Coronary artery (tissue), 2 donors: Measurements from ENCODE around the gene GPR119.
"Not testable (repeated sequence)": the region's sequence is repeated elsewhere in the genome, so short reads cannot be mapped to it uniquely, and the experiment has no call there.

Experiments
- DNase-seq: peaks from one replicate; pipeline ENCODE4 v3.0.0-alpha.2; 2017; ENCODE audit warnings: low spot score
- H3K27ac ChIP-seq, 2 donors: fragments of 200-600 bp; sonication (generic); one replicate each; pipeline ENCODE4 v1.5.1; 2016 to 2019
- H3K4me3 ChIP-seq: fragments of 200-600 bp; sonication (generic); 2 replicates; pipeline ENCODE4 v1.5.1; 2016; ENCODE audit warnings: mild to moderate bottlenecking, moderate library complexity
- TF ChIP-seq, protein P1 (sequence below): fragments of 200-600 bp; sonication (generic); IDR thresholded peaks from one replicate; pipeline ENCODE4 v1.5.1; 2019; ENCODE audit warnings: antibody characterized with exemption

Gene GPR119

DNA sequence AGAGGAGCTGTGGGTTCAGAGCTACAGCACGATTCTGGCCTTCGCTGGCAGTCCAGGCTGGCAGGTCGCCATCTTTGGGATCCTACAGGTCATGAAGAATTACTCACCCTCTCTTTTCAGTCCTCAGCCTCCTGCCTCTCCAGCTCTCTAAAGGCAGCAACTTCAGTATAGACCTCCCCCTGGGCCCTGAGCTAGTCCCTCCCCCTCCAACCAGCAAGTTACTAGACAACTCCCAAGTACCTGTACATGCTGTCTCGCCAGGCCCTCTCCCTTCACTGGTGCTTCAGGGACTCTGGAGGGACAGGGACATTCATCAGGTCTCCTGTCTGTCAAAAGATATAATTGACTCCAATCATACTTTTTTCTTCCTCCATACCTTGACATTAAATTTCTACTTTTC lies at the start of gene GPR119:
GPR119 (minus strand) TSS at position 155 of the 400 bp plus-strand sequence. CDS start 227 bp downstream, outside the sequence.
- no peak within 1 kb of the TSS for H3K27ac ChIP-seq
- TF ChIP-seq, protein P1, sequence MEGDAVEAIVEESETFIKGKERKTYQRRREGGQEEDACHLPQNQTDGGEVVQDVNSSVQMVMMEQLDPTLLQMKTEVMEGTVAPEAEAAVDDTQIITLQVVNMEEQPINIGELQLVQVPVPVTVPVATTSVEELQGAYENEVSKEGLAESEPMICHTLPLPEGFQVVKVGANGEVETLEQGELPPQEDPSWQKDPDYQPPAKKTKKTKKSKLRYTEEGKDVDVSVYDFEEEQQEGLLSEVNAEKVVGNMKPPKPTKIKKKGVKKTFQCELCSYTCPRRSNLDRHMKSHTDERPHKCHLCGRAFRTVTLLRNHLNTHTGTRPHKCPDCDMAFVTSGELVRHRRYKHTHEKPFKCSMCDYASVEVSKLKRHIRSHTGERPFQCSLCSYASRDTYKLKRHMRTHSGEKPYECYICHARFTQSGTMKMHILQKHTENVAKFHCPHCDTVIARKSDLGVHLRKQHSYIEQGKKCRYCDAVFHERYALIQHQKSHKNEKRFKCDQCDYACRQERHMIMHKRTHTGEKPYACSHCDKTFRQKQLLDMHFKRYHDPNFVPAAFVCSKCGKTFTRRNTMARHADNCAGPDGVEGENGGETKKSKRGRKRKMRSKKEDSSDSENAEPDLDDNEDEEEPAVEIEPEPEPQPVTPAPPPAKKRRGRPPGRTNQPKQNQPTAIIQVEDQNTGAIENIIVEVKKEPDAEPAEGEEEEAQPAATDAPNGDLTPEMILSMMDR: no peak
- no peak within 1 kb of the TSS for H3K4me3 ChIP-seq
- no peak for DNase-seq

- not testable (repeated sequence) for DNase-seq, H3K4me3 ChIP-seq
Observed at GRCh38 chrX:130429236-130429635, 43.8 kb upstream of the GPR119 start.

DNA sequence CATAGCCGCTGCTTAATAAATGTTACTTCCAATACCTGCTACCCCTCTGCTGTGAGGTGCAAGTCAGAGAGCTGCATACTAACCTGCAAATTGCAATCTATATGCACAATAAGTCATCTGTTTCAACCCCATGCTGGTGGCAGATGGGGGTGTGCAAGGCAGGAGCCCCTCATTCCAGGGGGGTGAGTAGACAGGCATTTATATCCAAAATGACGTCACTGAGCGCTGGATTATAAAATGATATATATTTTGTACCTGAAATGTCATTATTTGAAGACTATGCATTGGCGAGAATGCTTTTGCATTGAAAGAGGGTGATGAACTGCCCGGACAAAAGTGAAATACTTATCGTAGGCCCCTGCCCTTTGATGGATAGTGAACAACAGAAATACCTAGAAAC lies 41.1 kb upstream of the GPR119 start:
- Histone ChIP-seq H3K4me3 (no peak overlapping the region), H3K27ac (no peak overlapping the region)
- TF ChIP-seq, protein P1: no peak
- no peak for DNase-seq

More at GRCh38 chrX:130429236-130429635, 43.8 kb upstream of the GPR119 start:
- H3K27ac ChIP-seq: not testable (repeated sequence)

DNA sequence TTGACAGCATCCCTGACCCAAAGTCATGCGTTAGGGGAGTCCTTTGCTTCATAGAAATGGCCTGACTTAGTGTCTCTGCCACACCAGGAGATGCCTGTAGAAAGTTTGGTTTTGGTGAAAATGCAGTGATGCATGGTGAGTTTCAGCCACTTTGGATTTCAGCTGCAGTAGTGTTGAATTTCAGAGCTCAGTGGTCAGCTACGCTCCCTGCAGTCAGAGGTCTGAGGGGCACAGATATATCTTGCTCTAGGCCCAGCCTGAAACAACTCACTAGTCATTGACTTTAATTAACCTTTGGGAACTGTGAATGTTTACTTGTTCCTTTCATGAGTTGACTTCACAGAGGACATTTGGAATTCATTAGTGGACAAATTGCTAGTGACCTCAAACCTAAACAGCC lies 33.8 kb upstream of the GPR119 start:
- TF ChIP-seq, protein P1: no peak
- Histone ChIP-seq H3K4me3 (no peak overlapping the region), H3K27ac (no peak overlapping the region)
- DNase-seq: no peak

GRCh38 chrX:130418740-130419139 lies 33.3 kb upstream of the GPR119 start:
- Histone ChIP-seq H3K27ac (no peak overlapping the region), H3K4me3 (no peak overlapping the region)
- TF ChIP-seq, protein P1: no peak
- DNase-seq: no peak

DNA sequence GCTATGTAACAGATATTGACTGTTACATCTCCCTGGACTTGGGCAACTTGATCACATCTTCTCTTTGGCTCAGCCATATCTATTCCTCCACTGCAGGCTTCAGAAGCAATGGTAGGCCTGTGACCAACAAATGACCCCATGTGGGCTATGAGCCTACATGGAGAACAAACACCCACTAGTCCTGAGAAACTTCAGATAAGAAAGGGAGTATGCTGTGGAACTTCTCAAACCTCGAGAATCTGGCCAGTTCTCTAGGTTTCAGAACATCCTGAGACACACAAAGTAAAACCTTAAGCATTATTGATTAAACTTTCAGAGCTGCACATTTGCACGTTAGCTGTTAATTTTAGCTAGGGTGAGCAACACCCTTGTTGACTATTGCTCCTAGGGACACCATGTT lies 32.6 kb upstream of the GPR119 start:
- TF ChIP-seq, protein P1: no peak
- Histone ChIP-seq H3K4me3 (no peak overlapping the region), H3K27ac (no peak overlapping the region)
- DNase-seq: no peak

- no peak for DNase-seq
- H3K27ac ChIP-seq: no peak overlapping the region
- no peak overlapping the region for H3K4me3 ChIP-seq
- TF ChIP-seq, protein P1: no peak
Observed at GRCh38 chrX:130416785-130417184, 31.3 kb upstream of the GPR119 start.

GRCh38 chrX:130415201-130415600 lies 29.7 kb upstream of the GPR119 start:
- DNase-seq: no peak
- no peak overlapping the region for H3K27ac ChIP-seq
- H3K4me3 ChIP-seq: no peak overlapping the region
- TF ChIP-seq, protein P1: no peak
